GM12892 (cell line): ENCODE measurements around the gene GNB1L.

Experiments
- DNase-seq: peaks from one replicate; pipeline ENCODE4 v3.0.0; 2011; ENCODE audit not compliant: insufficient read length
- FAIRE-seq: peaks from 2 replicates; lab custom pipeline; 2011; peaks lifted over from hg19 to GRCh38; lab: Jason Lieb, UNC
- POLR2A ChIP-seq: IDR thresholded peaks from 2 replicates; pipeline ENCODE4 v1.6.1; 2011; ENCODE audit warnings: low read depth, low read length, control low read depth
- POLR2AphosphoS5 ChIP-seq: IDR thresholded peaks from 2 replicates; pipeline ENCODE4 v1.6.1; 2011; ENCODE audit warnings: low read depth, low read length, control low read depth
- TAF1 ChIP-seq: IDR thresholded peaks from 2 replicates; pipeline ENCODE4 v1.6.1; 2011; ENCODE audit warnings: low read depth, mild to moderate bottlenecking, control low read depth, low read length, borderline replicate concordance

Gene GNB1L

GRCh38 chr22:19896665-19897355 is 42.1 kb upstream of the GNB1L start:
- no peak for DNase-seq
- no peak for FAIRE-seq

DNA sequence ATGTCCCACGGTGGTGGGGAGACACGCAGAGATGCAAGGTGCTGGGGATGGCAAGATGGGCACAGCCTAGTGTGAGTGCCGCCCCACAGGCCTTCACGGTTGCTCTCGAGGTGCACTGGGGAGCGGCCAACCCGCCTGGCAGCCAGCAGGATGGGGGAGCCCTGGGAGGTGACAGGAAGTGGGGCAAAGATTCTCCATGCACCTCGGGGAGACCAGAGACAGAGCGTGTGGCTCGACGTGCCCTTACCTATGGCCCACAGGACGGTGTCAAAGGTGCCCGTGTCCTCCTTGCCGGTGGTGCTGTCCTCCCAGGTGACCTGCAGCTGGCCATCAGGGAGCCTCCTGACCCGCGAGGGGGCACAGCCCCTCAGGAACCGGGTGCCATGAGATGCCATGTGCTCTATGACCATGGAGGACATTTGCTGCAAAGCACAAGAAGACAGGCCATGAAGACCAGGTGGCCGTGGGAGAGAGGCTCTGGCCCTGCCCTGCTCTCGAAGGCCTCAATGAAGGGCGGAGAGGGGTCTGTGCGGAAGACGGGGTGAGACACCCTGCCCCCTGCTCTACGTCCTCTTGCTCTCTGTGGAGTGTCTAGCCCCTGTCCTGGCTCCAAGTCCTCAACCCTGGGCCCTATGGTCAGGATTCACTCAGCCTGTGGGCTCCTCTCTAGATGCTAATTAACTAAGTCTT is 40.6 kb upstream of the GNB1L start:
- no peak for DNase-seq

More at GRCh38 chr22:19896665-19897355, 42.1 kb upstream of the GNB1L start:
- no peak for TF ChIP-seq TAF1
- no peak for TF ChIP-seq POLR2AphosphoS5
- TF ChIP-seq POLR2A: no peak

GRCh38 chr22:19893363-19893762 is 38.7 kb upstream of the GNB1L start:
- no peak for DNase-seq
- TF ChIP-seq POLR2A (no peak), TAF1 (no peak)
- no peak for FAIRE-seq

More for the DNA sequence above, 40.6 kb upstream of the GNB1L start:
- TF ChIP-seq TAF1: no peak
- TF ChIP-seq POLR2A: no peak
- no peak for TF ChIP-seq POLR2AphosphoS5
- FAIRE-seq: no peak

GRCh38 chr22:19892925-19893324 is 38.3 kb upstream of the GNB1L start:
- no peak for TF ChIP-seq TAF1
- no peak for TF ChIP-seq POLR2AphosphoS5
- DNase-seq (no peak), FAIRE-seq (no peak)

- DNase-seq (peak; percentile 41), FAIRE-seq (no peak)
- TF ChIP-seq POLR2AphosphoS5 (no peak), TAF1 (no peak), POLR2A (no peak)
These were observed 37.7 kb upstream of the GNB1L start for GRCh38 chr22:19892257-19892879.

GRCh38 chr22:19891317-19892256 is 36.9 kb upstream of the GNB1L start:
- TF ChIP-seq TAF1: no peak; the same call in 1 of the 2 replicates
- no peak for TF ChIP-seq POLR2A
- no peak for TF ChIP-seq POLR2AphosphoS5
- FAIRE-seq: peak; percentile 73
- DNase-seq: peak; percentile 81

DNA sequence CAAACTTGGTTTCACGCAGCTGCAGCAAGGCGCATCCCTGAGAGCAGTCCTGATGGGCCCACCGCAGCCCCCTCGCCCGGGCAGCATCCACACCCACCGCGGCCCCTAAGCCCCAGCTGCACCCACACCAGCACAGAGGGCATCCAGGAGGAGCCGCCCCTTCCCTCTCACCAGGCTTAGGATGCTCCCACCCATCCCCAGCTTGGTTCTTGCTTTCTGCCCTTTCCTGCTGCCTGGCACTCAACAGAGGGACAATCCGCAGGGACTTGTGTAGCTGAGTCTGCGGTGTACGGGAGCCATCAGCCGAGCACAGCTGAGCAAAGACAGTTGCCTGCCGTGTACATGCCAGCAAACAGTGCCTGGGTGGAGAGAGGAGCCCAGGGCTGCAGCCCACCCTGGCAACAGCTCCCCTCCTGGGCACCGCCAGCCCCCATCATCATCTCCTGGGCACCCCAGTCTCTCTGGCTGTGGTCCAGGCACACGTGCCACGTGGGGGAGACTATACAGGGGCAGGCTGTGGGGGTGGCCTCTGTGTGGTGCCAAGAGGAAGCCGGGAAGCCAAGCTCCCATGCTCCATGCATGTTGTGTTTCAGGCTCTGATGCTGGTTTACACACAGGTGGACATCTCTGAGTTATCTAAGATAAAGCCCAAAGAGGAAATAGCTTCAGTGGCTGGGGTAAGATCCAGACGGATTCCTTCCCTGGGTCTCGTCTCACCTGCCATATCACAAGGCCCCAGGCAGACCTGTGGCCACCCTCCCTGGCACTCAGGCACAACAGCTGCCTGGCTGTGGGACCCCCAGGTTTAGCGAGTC is 36.0 kb upstream of the GNB1L start:
- TF ChIP-seq POLR2AphosphoS5: no peak
- no peak for TF ChIP-seq POLR2A
- TF ChIP-seq TAF1: no peak
- no peak for DNase-seq

DNA sequence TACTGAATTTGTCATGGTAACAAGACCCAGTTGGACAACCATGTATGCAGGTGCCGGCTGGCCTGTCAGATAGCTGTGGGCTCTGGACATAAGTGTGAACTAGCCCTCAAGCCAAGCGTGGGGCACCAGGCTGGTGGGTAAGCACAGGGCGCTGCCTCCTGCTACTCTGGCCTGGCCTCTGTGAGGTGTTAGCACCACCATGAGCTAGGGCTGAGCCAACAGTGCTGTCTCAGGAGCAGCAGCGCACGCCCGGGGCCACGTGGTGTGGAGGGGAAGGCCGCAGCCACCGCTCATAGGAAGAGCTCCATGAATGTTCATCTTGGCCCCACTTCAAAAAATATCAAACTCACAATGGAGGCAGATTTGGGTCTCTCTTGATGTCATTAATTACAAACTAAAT is 35.3 kb upstream of the GNB1L start:
- no peak for TF ChIP-seq POLR2AphosphoS5
- no peak for TF ChIP-seq POLR2A
- no peak for TF ChIP-seq TAF1
- FAIRE-seq (no peak), DNase-seq (no peak)

More for the DNA sequence above, 36.0 kb upstream of the GNB1L start:
- no peak for FAIRE-seq

DNA sequence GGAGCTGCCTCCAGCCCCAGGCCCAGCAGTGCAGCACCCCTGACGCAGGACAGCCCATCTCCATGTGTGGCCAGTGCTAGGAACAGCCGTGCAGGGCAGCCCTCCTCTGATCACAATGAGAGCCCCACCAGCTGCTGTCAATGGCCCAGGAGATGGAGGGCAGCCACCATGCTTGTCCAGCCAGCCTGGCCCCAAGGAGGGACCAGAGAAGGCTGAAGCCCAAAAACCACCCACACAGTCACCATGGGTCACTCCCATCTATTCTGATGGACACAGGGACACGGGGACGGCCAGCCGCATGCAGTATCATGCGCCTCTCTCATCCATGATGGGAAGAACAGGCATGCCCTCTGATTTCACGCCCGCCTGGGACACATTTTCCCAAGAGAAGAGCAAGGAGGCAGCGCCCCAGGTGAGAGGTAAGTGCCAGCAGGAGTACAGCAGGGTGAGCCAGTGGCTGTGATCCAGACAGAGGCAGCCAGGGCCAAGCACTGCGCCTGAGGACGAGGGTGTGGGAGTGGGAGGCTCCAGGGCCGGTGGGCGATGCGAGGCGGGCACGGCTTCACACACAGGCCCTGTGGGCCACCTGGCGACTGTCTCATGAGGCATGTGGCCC is 33.6 kb upstream of the GNB1L start:
- FAIRE-seq: no peak
- TF ChIP-seq POLR2A (no peak), TAF1 (no peak), POLR2AphosphoS5 (no peak)
- no peak for DNase-seq
